Measurements from ENCODE around the gene RNFT2. TPM values are rescaled to one million over a fixed set of nuclear protein-coding genes. Genes with fewer than 3 reads are reported as not detected.

Gene RNFT2
- total RNA-seq, 1 experiment from 2014 or later = 34.9 TPM

- no peak overlapping the region for H3K9ac ChIP-seq (ENCODE audit: low read length)
- TF ChIP-seq TCF7L2 (IDR thresholded peaks at IDR 0.05; ENCODE audit: borderline replicate concordance, extremely low read depth, insufficient read depth, insufficient read length) (no peak), ZNF274 (IDR thresholded peaks at IDR 0.05; ENCODE audit: low read depth, low read length) (no peak), ATF3 (IDR thresholded peaks at IDR 0.05) (no peak), CEBPB (IDR thresholded peaks at IDR 0.05; ENCODE audit: low read depth) (no peak), SP1 (IDR thresholded peaks at IDR 0.05; ENCODE audit: low read depth) (no peak), EGR1 (IDR thresholded peaks at IDR 0.05; ENCODE audit: low read depth) (no peak), SIN3A (IDR thresholded peaks at IDR 0.05; ENCODE audit: low read depth) (no peak), JUND (IDR thresholded peaks at IDR 0.05) (no peak), CBX3 (IDR thresholded peaks at IDR 0.05; ENCODE audit: low read depth) (no peak), MAX (IDR thresholded peaks at IDR 0.05) (no peak), ELF1 (IDR thresholded peaks at IDR 0.05; ENCODE audit: borderline replicate concordance, low read depth) (no peak), RAD21 (IDR thresholded peaks at IDR 0.05; ENCODE audit: low read depth) (no peak), CTCF (IDR thresholded peaks at IDR 0.05 in 2 of 3, conservative IDR thresholded peaks at IDR 0.05 in 1 of 3; ENCODE audit: borderline replicate concordance in 1 of 3, insufficient read depth in 1 of 3, low read depth in 2 of 3, low read length in 2 of 3) (no peak), EZH2phosphoT487 (IDR thresholded peaks at IDR 0.05; ENCODE audit: borderline replicate concordance) (no peak), ZBTB33 (IDR thresholded peaks at IDR 0.05; ENCODE audit: extremely low read depth, insufficient replicate concordance, low read length) (no peak)
- intact Hi-C loops (cut with micrococcal nuclease) = no loop called here
- H3K4me3 ChIP-seq (replicated peaks in 1 of 2; ENCODE audit: low read depth in 1 of 2, low read length in 2 of 2) = no peak overlapping the region
- peaks cover 8 to 10% of the 10 kb centered on the region in 2 experiments; a peak in 3 of 4 replicates for H3K4me1 ChIP-seq (ENCODE audit: control insufficient read depth in 1 of 2, insufficient read depth in 2 of 2, low read length in 2 of 2)
- H3K36me3 ChIP-seq (ENCODE audit: control insufficient read depth in 1 of 2, insufficient read depth in 2 of 2, low read length in 2 of 2) = no peaks in the 10 kb centered on the region
- no peaks in the 10 kb centered on the region for H4K20me1 ChIP-seq (ENCODE audit: insufficient read depth)
- ChIA-PET RAD21 (ENCODE audit: low non-redundant PET in 1 of 2, low total read pairs in 2 of 2, uncharacterized antibody in 2 of 2, unreplicated experiment in 2 of 2) (no interaction called here), CTCF (no interaction called here), POLR2A (no interaction called here)
- no peak for ATAC-seq
- H3K9me3 ChIP-seq (ENCODE audit: control insufficient read depth in 1 of 2, insufficient read depth in 1 of 2, low read depth in 1 of 2, low read length in 2 of 2) = no peaks in the 10 kb centered on the region
- no peak overlapping the region for H2AFZ ChIP-seq (ENCODE audit: low read depth, low read length, poor library complexity, severe bottlenecking)
- no peak overlapping the region for H3K4me2 ChIP-seq (ENCODE audit: low read length)
- H3K27me3 ChIP-seq (ENCODE audit: insufficient read depth, low read length) = no peaks in the 10 kb centered on the region
- BruUV-seq (replicated peaks) = no TSS peak
- no peak overlapping the region for H3K27ac ChIP-seq (ENCODE audit: low read depth, low read length)
- no peaks in the 10 kb centered on the region for H3K79me2 ChIP-seq (ENCODE audit: insufficient read depth, low read length)
- DNase-seq (ENCODE audit: low read depth, low spot score) = no peak
- H3K9me2 ChIP-seq (ENCODE audit: insufficient read depth) = no peaks in the 10 kb centered on the region
Observed at GRCh38 chr12:116856729-116857128, 118.6 kb downstream of the RNFT2 start.

Measured in HCT116 (cell line).